Panc1 (cell line): ENCODE data around the gene CPEB1.

Source experiments
- CTCF ChIP-seq: fragments of 450-650 bp; IDR thresholded peaks from 2 replicates; pipeline ENCODE4 v1.5.1; 2017; ENCODE audit warnings: mild to moderate bottlenecking
- TF ChIP-seq, protein P1 (sequence below), 2 experiments: IDR thresholded peaks; 2 replicates each; pipeline ENCODE4 v1.6.1; 2011 to 2012; ENCODE audit warnings: low read depth in 2 of 2, control low read depth in 1 of 2, low read length in 1 of 2, mild to moderate bottlenecking in 1 of 2, moderate library complexity in 1 of 2; ENCODE audit not compliant: insufficient read depth in 1 of 2

DNA sequence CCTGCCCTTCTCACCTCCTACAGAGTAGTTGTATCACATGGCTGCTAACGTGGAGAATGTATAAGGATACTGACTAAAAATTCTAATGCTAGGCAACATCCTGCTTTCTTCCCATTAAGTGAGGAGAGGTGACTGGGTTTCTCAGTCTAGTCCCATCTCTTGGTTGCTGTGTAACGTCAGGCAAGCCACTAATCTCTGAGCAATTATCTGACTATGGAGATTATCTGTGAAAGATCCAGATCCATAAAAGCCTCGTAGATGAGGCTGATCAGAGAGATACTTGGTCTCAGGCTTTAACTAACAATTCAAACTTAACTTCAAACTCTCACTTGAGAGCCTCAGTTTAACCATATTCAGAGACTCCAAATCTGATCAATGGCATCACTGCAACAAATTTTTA lies 102.2 kb downstream of the CPEB1 start:
- TF ChIP-seq CTCF, result no peak
- TF ChIP-seq, protein P1, sequence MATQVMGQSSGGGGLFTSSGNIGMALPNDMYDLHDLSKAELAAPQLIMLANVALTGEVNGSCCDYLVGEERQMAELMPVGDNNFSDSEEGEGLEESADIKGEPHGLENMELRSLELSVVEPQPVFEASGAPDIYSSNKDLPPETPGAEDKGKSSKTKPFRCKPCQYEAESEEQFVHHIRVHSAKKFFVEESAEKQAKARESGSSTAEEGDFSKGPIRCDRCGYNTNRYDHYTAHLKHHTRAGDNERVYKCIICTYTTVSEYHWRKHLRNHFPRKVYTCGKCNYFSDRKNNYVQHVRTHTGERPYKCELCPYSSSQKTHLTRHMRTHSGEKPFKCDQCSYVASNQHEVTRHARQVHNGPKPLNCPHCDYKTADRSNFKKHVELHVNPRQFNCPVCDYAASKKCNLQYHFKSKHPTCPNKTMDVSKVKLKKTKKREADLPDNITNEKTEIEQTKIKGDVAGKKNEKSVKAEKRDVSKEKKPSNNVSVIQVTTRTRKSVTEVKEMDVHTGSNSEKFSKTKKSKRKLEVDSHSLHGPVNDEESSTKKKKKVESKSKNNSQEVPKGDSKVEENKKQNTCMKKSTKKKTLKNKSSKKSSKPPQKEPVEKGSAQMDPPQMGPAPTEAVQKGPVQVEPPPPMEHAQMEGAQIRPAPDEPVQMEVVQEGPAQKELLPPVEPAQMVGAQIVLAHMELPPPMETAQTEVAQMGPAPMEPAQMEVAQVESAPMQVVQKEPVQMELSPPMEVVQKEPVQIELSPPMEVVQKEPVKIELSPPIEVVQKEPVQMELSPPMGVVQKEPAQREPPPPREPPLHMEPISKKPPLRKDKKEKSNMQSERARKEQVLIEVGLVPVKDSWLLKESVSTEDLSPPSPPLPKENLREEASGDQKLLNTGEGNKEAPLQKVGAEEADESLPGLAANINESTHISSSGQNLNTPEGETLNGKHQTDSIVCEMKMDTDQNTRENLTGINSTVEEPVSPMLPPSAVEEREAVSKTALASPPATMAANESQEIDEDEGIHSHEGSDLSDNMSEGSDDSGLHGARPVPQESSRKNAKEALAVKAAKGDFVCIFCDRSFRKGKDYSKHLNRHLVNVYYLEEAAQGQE (IDR thresholded peaks at IDR 0.05; ENCODE audit: insufficient read depth in 1 of 2, low read depth in 2 of 2, low read length in 1 of 2), result no peak
